WI38 (cell line): ENCODE measurements around the gene STAT3.
"Not testable (repeated sequence)": the region's sequence is repeated elsewhere in the genome, so short reads cannot be mapped to it uniquely, and the experiment has no call there.

Experiments used
- H3K4me3 ChIP-seq: 2 replicates; pipeline ENCODE4 v1.5.1; 2011; ENCODE audit warnings: low read depth, mild to moderate bottlenecking, control low read depth, low read length
- CTCF ChIP-seq: IDR thresholded peaks from 2 replicates; pipeline ENCODE4 v1.5.1; 2012; ENCODE audit warnings: low read depth, mild to moderate bottlenecking, control low read depth, low read length

Gene STAT3

GRCh38 chr17:42423766-42424165 is 35.5 kb upstream of the STAT3 start:
- TF ChIP-seq CTCF = no peak
- peak overlapping the region; percentile 88 for H3K4me3 ChIP-seq

- peak within 1 kb of the TSS; percentile 88 for H3K4me3 ChIP-seq
- TF ChIP-seq CTCF = no peak
These were observed 34.9 kb upstream of the STAT3 start, which contains the start of gene CAVIN1 for GRCh38 chr17:42422958-42423712. TSS of gene CAVIN1 (minus strand) at chr17:42423256. CDS start at chr17:42423097, 159 bp downstream.

GRCh38 chr17:42422412-42422957 is 34.2 kb upstream of the STAT3 start:
- TF ChIP-seq CTCF = no peak

GRCh38 chr17:42421507-42422338 is 33.5 kb upstream of the STAT3 start:
- H3K4me3 ChIP-seq = peak overlapping the region; percentile 88
- no peak for TF ChIP-seq CTCF

More at GRCh38 chr17:42422412-42422957, 34.2 kb upstream of the STAT3 start:
- peak overlapping the region; percentile 88 for H3K4me3 ChIP-seq

- peak overlapping the region; percentile 88 for H3K4me3 ChIP-seq
- TF ChIP-seq CTCF = no peak
These were observed 32.9 kb upstream of the STAT3 start for GRCh38 chr17:42421136-42421506.

- not testable (repeated sequence) for H3K4me3 ChIP-seq
These were observed 29.7 kb upstream of the STAT3 start for GRCh38 chr17:42417981-42418380.

- H3K4me3 ChIP-seq = no peak overlapping the region
- no peak for TF ChIP-seq CTCF
These were observed 26.6 kb upstream of the STAT3 start for GRCh38 chr17:42414704-42415409.
